GM21619 (cell line): ENCODE measurements around the gene SLC35B2.

Experiments
- ATAC-seq: cut with Tn5 transposase; IDR thresholded peaks from one replicate; pipeline ENCODE4 v1.9.1; 2021; ENCODE audit not compliant: unreplicated experiment

The SLC35B2 gene

GRCh38 chr6:44255105-44255808 is 2.1 kb downstream of the SLC35B2 start:
- no peak for ATAC-seq

- no peak for ATAC-seq
Measured at GRCh38 chr6:44254191-44255104, 2.9 kb downstream of the SLC35B2 start.

GRCh38 chr6:44253307-44254101 is 3.8 kb downstream of the SLC35B2 start:
- no peak for ATAC-seq

GRCh38 chr6:44251576-44252524 is 5.5 kb downstream of the SLC35B2 start:
- no peak for ATAC-seq

- ATAC-seq, result no peak
Measured at GRCh38 chr6:44250718-44251123, 6.6 kb downstream of the SLC35B2 start.

GRCh38 chr6:44250067-44250717 is 7.1 kb downstream of the SLC35B2 start:
- ATAC-seq, result no peak

GRCh38 chr6:44249082-44249748 is 8.1 kb downstream of the SLC35B2 start:
- no peak for ATAC-seq

GRCh38 chr6:44248579-44248978 is 8.7 kb downstream of the SLC35B2 start:
- no peak for ATAC-seq

GRCh38 chr6:44247338-44248302 is 9.7 kb downstream of the SLC35B2 start:
- peak; percentile 28 for ATAC-seq

GRCh38 chr6:44246663-44247337 is 10.5 kb downstream of the SLC35B2 start, which contains the start of gene HSP90AB1:
TSS of gene HSP90AB1 (plus strand) at chr6:44247101. CDS start at chr6:44248630, 1,529 bp downstream.
- peak; percentile 54 for ATAC-seq

- peak; percentile 45 for ATAC-seq
Measured at GRCh38 chr6:44245912-44246662, 11.2 kb downstream of the SLC35B2 start.

GRCh38 chr6:44245391-44245911 is 11.9 kb downstream of the SLC35B2 start:
- ATAC-seq, result no peak

GRCh38 chr6:44243345-44243744 is 14.0 kb downstream of the SLC35B2 start:
- no peak for ATAC-seq

- ATAC-seq, result no peak
Measured at GRCh38 chr6:44238687-44239350, 18.5 kb downstream of the SLC35B2 start.

GRCh38 chr6:44237813-44238433 is 19.4 kb downstream of the SLC35B2 start:
- peak; percentile 69 for ATAC-seq
